GM21529 (cell line): Measurements from ENCODE around the gene TTC21A.
A peak's percentile ranks its signal among the peaks of the same experiment; 100 is the strongest.

Experiments used
- ATAC-seq: cut with Tn5 transposase; IDR thresholded peaks from one replicate; pipeline ENCODE4 v1.9.1; 2021; ENCODE audit not compliant: unreplicated experiment

TTC21A gene

DNA sequence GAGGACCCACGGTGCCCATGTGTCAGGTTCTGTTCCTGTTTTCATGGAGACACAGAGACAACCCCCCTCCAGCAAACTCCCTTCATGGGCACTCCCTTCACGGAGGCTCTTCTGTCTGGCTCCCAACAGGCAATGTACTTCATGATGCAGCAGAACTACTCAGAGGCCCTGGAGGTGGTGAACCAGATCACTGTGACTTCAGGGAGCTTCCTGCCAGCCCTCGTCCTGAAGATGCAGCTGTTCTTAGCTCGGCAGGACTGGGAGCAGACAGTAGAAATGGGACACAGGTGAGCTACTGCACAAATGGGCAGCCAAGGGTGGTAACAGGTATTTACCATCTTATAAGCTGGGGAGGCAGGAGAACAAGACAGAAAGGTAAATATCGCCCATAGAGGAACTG lies 7.0 kb downstream of the TTC21A start:
- ATAC-seq: no peak

DNA sequence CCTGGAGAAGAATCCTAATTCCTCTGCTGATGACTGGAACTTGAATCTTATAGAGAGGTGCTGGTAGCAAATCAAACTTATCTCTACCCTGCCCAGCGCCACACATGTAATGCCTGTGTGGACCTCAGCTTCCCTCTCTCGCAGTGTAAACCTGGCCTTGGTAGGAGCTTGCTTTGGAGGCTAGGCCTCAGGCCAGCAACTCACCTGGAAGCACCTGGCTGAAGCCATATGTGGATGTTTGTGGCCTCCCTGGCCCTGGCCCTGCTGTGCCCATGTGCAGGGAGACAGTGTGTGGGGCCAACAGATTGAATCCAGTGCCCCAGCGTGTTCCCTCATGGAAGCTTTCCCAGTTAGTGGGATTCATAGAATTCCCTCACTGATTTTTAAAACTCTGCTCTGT lies 8.4 kb downstream of the TTC21A start:
- ATAC-seq: no peak

DNA sequence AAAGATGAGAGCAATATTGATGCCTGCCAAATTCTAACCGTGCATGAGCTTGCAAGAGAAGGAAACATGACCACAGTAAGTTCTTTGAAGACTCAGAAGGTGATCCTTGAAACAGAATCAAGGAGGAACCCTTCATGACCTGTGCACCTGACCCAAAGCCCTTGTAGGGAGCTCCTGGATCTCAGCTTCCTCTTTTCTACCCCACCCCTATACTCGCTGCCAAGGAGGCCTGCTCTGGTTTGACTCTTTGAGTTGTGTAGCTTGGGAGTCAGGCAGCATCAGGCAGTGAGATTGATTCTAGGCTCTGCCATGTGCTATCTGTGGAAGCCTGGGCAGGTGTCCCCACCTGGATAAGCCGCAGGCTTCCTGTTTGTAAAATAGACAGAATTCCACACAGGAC lies 10.6 kb downstream of the TTC21A start:
- no peak for ATAC-seq

DNA sequence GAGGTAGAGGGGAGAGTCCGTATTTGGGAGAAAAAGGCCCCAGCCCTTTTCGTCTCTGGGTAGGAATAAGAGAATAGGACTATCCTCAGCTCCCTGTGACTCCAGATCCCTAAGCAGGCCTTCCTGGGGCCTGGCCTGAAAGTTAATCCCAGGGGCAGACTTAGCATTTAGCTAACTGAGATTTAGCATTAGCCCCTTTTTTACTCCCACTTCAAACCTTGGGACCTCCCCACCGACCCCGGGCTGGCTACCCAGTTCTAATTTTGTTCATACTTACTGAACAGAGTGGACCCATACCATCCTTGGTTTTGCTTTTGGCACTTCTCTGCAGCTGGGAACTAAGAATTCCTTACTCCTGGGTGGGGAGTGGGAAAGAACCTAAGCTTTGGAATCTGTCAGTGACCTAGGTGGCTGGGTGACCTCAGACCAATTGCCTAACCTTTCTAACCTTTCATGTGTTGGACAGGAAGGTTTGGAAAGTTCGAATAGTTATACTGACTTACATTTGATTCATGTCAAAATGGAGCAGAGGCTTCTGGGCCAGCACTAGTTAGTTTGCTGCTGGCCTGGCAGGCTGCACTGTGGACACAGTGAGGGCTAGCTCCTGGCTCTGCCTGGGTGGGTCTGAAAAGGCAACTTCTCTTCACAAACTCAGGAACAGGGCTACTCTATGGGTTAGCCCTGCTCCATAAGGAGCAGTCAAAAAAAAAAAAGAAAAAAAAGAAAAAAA lies 11.6 kb downstream of the TTC21A start:
- no peak for ATAC-seq

DNA sequence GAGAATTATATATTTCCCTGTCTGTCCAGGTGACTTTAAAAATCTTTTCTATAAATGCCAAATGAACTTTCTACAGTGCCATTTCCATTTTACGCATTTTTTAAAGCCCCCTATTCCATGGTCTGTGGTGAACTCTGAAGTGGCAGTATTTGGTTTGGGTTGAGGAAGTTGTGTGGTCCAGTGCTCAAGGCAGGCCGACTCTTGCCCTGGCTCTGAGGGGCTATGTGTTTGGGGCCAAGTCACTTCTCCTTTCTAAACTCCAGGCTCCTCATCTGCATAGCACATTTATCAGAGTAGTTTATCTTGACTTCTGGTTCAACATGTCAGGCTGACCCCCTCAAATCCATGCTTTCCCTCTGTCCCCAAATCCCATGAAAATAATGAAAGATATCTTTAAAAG lies 14.1 kb downstream of the TTC21A start:
- no peak for ATAC-seq

DNA sequence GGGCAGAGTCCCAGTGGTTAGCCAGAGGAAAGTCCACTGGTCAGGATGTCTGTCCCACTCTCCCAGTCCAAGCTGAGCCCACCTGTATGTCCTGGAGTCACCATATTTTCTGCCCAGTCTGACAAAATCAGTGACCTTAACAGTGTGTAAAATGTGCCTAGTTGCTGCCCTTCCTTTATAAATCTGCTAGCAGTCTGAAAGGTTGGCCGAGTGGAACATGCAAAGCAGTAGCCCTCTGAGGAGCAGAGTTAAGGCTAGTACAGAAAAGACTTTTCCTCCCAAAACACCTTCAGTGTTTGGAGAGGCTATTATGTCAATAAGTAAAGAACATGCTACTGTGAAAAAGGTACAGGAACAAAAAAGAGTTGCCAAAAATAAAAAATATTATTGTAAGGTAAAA lies 15.3 kb downstream of the TTC21A start:
- peak; percentile 73 for ATAC-seq

DNA sequence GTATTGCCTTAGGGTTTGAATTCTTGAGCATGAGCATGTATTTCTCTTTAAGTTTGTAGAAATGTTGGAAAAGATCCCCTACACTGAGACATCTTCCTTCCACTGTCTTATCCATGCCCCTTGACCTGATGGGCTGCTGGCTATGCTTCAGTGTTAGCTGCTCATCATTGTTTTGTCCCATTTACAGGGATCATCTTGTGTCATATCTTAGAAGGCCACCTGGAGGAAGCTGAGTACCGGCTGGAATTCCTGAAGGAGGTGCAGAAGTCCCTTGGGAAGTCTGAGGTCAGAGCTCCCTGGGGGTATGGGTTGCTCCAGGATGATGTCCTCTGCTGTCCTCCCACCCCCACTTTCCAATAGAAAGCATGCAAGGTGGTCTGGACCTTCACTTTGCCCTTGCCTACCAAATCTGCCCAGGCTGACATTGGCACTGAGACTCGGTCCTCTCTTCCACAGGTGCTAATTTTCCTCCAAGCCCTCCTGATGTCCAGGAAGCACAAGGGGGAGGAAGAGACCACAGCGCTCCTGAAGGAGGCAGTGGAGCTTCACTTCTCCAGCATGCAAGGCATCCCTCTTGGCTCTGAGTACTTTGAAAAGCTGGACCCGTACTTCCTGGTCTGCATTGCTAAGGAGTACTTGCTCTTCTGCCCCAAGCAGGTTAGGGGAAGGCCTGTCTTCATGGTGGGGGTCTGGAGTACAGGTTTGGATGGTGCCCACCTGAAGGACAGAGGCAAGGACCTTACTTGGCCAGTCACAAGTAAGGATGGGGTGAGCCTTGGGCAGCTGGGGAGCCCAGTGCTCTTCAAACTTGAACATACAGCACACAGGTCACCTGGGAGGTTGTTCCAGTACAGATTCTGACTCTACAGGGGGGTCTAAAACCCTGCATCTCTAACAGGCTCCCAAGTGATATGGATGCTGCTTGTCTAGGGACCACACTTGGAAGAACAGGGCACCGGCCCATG lies 17.7 kb downstream of the TTC21A start:
- no peak for ATAC-seq

DNA sequence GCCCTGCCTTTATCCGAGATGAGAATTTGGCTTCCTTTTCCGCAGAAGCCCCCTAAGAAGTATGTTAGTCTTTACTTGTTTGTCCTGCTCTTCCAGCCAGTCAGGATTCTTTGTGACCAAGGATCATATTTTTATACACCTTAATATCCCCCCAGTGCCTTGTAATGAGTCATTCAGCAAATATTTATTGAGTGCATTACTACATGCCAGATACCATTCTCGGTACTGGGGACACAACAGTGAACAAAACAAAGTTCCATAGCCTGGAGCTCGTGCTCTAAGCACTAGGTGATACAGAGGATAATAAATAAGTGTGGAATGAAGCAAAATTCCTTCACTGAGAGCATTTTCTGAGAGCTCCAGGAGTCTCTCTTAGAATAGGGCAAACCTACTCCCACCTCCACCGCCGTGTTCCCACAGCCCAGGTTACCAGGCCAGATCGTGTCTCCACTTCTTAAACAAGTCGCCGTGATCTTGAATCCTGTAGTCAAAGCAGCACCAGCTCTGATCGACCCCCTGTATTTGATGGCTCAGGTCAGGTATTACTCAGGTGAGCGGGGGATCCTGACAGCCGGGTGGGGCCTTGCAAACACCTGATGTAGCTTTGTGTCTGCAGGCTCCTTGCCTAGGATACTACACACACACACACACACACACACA lies 18.5 kb downstream of the TTC21A start:
- no peak for ATAC-seq

DNA sequence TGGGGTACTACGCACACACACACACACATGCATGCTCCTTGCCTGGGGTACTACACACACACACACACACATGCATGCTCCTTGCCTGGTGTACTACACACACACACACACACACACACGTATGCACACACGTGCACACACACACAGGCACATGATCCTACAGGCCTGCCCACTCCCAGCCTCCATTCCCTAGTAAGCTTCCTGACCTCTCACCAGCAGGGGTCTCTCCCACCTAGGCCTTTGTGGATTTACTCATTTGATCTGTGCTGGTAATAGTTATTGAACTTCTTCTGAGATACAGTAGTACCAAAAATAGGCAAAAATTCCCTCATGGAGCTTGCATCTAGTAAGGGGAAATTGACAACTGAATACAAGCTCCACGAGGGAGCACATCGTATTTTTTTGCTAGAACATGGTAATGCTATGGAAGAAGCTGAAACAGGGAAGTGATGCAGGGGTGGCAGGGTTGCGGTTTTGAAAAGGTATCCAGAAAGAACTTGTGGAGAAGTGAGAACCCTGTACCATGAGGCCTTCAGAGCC lies 19.1 kb downstream of the TTC21A start:
- no peak for ATAC-seq

DNA sequence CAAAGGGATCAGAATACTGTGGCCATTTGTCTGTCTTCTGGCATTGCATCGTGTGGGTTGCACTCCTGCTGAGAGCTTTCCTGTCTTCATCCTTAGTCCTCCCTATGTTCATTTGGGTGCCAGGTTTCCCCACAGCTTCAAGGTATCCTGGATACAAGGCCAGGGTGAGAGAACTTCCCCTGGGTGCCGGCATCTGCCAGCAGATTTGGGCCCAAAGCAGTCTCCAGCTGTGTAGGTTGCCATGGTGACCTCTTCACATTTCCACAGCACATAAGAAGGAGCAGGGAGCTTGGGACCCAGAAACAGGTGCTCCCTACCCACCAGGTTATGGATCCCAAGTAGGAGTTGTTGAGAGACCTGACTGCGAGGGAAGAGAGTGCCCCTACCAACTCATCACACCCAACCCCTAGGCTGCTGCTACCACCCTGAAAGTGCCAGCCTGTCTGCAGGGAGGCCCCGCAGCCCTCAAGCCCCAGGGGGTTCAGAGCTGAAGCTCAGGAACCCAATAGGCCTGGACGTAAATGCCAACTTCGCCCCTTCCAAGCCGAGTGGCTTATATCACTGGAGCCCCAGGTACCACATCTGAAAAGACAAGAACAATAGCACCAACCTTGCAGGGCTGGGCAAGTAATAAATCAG lies 19.9 kb downstream of the TTC21A start:
- no peak for ATAC-seq

DNA sequence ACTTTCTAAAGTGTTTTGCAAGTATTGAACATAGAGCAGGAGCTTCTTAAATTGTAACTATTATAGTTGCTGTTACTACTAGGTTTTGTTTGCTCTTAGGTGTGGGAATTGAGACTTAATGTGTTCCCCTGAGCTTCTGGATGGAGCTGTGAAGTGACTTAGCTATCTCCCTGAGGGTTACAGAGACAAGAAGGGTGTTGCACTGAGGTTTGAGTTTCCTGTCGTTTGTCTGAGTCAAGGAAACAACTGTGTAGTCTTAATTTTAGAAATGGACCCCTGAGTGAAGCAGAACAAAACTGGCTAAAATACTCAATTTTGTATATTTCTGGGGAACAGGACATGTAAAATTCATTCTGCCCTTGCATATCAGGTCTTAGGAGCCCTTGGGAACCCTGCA lies 20.4 kb downstream of the TTC21A start:
- no peak for ATAC-seq

DNA sequence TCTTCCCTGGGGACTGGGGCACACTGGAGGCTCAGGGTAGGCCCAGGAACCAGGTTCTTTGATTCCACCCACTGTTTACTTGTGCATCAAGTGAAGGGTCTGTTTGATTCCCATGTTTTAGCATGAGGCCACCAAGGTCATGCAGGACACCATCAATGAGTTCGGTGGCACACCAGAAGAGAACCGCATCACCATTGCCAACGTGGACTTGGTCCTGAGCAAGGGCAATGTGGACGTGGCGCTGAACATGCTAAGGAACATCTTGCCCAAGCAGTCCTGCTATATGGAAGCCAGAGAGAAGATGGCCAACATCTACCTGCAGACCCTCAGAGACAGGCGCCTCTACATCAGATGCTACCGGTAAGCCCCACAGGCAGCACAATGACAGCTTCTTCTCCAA lies 21.5 kb downstream of the TTC21A start:
- ATAC-seq: no peak

DNA sequence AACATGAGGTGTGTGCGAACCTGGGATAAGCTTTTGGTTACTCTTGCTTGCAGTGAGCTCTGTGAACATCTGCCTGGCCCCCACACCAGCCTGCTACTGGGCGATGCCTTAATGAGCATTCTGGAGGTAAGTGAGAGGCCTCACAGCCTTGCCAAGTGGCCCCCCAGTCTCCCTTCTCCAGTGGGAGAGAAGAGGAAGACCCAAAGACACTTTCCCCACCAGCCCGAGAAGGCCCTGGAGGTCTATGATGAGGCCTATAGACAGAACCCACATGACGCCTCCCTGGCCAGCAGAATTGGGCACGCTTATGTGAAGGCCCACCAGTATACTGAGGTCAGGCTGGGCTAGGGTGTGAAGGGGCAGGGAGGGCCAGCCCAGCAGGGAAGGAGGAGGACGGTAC lies 22.5 kb downstream of the TTC21A start:
- ATAC-seq: no peak

DNA sequence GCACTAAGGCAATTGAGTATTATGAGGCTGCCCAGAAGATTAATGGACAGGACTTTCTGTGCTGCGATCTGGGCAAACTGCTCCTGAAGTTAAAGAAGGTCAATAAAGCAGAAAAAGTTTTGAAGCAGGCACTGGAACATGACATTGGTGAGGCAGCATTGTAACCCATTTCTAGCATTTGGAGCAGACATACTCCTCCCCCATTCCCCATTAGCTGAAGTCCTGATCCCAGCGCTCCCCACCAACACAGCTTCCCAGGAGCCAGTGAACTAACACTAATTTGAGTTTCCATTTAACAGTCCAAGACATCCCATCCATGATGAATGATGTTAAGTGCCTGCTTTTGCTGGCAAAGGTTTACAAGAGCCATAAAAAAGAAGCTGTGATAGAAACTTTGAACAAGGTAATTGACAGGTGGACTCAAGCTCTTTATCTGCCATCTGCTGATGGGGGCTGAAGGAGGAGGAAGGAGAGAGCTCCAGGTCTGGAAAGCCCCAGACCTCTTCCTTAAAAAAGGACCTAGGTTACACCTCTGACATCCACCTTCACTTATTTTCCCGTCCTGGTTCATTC lies 23.3 kb downstream of the TTC21A start:
- ATAC-seq: no peak

DNA sequence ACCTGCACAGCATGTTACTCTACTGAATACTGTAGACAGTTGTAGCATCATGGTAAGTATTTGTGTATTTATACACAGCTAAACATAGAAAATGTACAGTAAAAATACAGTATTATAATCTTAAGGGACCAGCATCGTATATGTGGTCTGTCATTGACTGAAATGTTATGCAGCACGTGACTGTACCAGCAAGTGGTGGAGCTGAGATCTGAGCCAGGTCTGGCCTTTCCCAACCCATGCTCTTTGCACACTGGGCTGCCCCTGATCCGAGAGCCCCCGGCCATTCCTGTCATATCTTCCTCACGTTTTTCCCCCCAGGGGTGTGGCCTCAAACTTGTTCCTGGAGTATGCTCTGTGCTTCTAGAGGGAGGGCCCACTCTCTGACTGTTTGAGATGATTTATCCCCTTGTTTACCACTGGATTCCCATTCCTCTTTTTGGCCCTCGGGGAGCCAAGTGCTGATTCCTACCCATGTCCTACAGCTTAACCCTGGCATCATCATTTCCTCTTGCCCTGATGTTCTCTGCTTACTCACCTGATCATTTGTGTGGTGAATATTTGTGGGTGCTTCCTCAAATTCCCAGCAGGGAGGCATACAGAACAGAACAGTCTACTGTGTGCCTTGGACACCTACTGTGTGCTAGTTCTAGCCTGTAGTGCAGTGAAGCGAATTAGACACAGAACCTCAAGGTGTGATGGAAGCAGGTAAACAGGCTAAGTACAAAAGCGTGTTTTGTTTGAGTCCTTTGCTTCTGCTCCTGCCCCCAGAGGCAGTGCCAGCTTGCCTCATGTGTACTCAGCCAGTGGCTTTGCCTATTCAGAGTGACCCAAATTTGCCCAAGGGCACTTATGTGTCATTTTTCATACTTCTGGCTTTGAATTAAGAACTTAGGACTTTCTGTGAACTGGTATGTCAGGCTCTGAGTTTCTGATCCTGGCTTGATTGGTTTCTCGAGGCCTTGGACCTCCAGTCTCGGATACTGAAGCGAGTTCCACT lies 24.9 kb downstream of the TTC21A start:
- no peak for ATAC-seq

DNA sequence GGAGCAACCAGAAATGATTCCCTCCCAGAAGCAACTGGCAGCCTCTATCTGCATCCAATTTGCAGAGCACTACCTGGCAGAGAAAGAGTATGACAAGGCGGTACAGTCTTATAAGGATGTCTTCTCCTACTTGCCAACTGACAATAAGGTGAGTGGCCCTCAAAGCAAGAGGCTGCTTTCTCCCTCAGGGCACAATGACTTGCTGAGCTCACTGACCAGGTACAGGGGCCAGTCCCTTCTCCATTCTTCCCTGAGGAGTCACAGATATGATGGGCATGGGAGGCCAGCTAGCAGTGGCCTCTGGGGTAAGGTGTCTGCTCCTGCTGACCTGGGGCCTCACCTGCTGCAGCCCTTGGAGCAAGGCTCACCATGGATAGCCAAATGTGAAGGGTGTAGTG lies 25.6 kb downstream of the TTC21A start:
- no peak for ATAC-seq

DNA sequence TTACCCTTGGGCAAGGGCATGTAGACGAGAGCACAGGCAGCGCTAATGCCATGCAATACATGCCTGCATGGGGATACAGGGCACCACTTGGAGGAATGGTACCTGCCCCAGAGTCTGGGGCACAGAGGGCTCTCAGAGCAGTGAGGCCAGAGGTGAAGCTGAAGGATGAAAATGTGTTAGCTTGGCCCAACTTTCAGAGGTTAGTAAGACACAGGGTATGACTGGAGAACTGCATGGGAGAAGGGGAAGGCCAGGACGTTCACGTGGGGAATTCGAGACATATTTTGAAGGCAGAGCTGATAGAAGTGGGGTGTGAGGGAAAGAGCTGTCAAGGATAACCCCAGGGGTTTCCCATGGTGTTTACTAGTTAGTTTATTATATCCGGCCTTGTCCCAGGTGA lies 26.3 kb downstream of the TTC21A start:
- no peak for ATAC-seq

DNA sequence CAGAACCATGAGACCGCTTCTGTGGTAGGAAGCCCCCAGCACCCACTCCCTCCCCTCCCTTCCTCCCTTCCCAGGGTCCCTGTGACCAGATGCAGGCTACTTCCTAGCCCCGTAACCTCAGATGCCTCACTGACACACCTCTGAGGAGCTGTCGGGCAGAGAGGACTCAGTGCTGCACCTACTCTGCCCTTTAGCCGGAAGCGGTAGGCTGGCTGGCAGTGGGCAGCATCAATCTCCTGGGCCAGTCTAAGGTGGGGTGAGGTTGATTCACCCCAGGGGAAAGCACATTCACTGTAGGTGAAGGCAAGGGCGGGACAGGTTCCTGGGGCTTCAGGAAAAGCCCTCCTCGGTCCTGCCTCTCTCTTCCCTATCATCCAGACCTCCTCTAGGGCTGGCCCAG lies 26.8 kb downstream of the TTC21A start:
- no peak for ATAC-seq

DNA sequence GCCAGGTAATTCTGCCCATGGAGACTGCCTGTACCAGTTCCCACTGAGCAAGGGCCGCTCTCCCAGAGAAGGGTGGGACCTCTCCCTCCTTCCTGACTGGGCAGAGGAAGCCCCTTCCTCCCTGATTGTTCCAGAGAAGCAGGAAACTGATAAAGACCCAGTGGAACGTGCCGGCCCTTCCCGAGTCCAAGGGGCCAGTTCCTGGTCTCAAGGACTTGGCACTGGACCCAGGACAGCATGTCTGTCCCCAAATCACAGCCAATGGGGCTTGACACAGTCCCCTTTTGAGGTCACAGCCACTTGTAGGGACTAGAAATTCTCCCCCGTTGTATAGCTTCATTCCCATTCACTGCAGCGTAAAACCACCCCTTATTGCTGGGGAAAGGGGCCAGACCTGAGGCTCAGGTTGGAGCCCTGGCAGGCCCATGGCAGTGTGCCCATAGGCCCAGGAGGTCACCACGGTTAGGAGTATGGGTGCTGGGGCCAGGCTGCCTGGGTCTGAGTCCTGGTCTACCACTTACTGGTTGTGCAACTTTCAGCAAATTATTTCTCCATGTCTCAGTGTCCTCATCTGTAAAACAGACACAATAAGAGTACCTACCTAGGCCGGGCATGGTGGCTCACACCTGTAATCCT lies 27.8 kb downstream of the TTC21A start:
- ATAC-seq: no peak
